Liver (tissue), 9 donors: ENCODE results near the gene ARHGAP10. TPM values are rescaled to one million over a fixed set of nuclear protein-coding genes. Genes with fewer than 3 reads are reported as not detected.

Experiments used
- DNase-seq: peaks from one replicate; pipeline ENCODE4 v3.0.0-alpha.2; 2017; ENCODE audit warnings: low spot score
- H3K27ac ChIP-seq, 2 donors: one replicate each; pipeline ENCODE4 v1.7.0; 2013; ENCODE audit warnings: inconsistent platforms in 2 of 2, low read length in 2 of 2, control low read depth in 1 of 2, low read depth in 1 of 2, mild to moderate bottlenecking in 1 of 2
- H3K27me3 ChIP-seq, 4 donors: one replicate each; pipeline versions ENCODE4 v1.6.1 to v1.7.0; 2013; ENCODE audit warnings: low read length in 3 of 4, inconsistent platforms in 1 of 4, mild to moderate bottlenecking in 1 of 4, moderate library complexity in 1 of 4; ENCODE audit not compliant: control insufficient read depth in 4 of 4, insufficient read depth in 4 of 4
- H3K36me3 ChIP-seq, 4 donors: one replicate each; pipeline versions ENCODE4 v1.6.1 to v1.7.0; 2013; ENCODE audit warnings: low read length in 3 of 4, mild to moderate bottlenecking in 3 of 4, low read depth in 1 of 4, moderate library complexity in 1 of 4; ENCODE audit not compliant: control insufficient read depth in 4 of 4, insufficient read depth in 3 of 4
- H3K4me1 ChIP-seq, 4 donors: one replicate each; pipeline versions ENCODE4 v1.6.1 to v1.7.0; 2013; ENCODE audit warnings: low read length in 3 of 4, mild to moderate bottlenecking in 3 of 4, moderate library complexity in 1 of 4; ENCODE audit not compliant: control insufficient read depth in 4 of 4, insufficient read depth in 4 of 4
- H3K4me3 ChIP-seq, 3 donors: one replicate each; pipeline versions ENCODE4 v1.6.1 to v1.7.0; 2013; ENCODE audit warnings: low read length in 3 of 3, control low read depth in 1 of 3, low read depth in 1 of 3, mild to moderate bottlenecking in 1 of 3
- H3K9ac ChIP-seq, 2 donors: one replicate each; pipeline ENCODE4 v1.7.0; 2013; ENCODE audit warnings: low read length in 2 of 2, mild to moderate bottlenecking in 2 of 2, moderate library complexity in 2 of 2, control low read depth in 1 of 2, low read depth in 1 of 2
- H3K9me3 ChIP-seq, 4 donors: one replicate each; pipeline versions ENCODE4 v1.6.1 to v1.7.0; 2013; ENCODE audit warnings: low read length in 3 of 4; ENCODE audit not compliant: control insufficient read depth in 4 of 4
- EGR1 ChIP-seq, 2 donors: IDR thresholded peaks; 2 replicates each; pipeline ENCODE4 v1.6.1; 2016 to 2018; ENCODE audit warnings: antibody characterized with exemption in 2 of 2, low read depth in 2 of 2
- FOXA1 ChIP-seq: IDR thresholded peaks from 2 replicates; pipeline ENCODE4 v1.6.1; 2016; ENCODE audit warnings: antibody characterized with exemption
- FOXA2 ChIP-seq: IDR thresholded peaks from 2 replicates; pipeline ENCODE4 v1.6.1; 2016; ENCODE audit warnings: antibody characterized with exemption
- GABPA ChIP-seq, 2 donors: IDR thresholded peaks in 1 of 2; conservative IDR thresholded peaks in 1 of 2; 2 replicates each; pipeline ENCODE4 v1.6.1; 2016; ENCODE audit warnings: antibody characterized with exemption in 2 of 2, mild to moderate bottlenecking in 1 of 2, moderate library complexity in 1 of 2
- HNF4A ChIP-seq, 2 donors: conservative IDR thresholded peaks; 2 replicates each; pipeline ENCODE4 v1.6.1; 2016; ENCODE audit warnings: antibody characterized with exemption in 2 of 2, mild to moderate bottlenecking in 2 of 2
- HNF4G ChIP-seq: IDR thresholded peaks from 2 replicates; pipeline ENCODE4 v1.6.1; 2016; ENCODE audit warnings: antibody characterized with exemption
- JUND ChIP-seq, 2 donors: IDR thresholded peaks; 2 replicates each; pipeline ENCODE4 v1.6.1; 2016; ENCODE audit warnings: antibody characterized with exemption in 2 of 2
- NR2F2 ChIP-seq: IDR thresholded peaks from 2 replicates; pipeline ENCODE4 v1.6.1; 2016; ENCODE audit warnings: antibody characterized with exemption
- RAD21 ChIP-seq, 2 donors: IDR thresholded peaks; 2 replicates each; pipeline ENCODE4 v1.6.1; 2016; ENCODE audit warnings: antibody characterized with exemption in 2 of 2, mild to moderate bottlenecking in 2 of 2
- RXRA ChIP-seq, 2 donors: IDR thresholded peaks; 2 replicates each; pipeline ENCODE4 v1.6.1; 2017 to 2018; ENCODE audit warnings: antibody characterized with exemption in 2 of 2, mild to moderate bottlenecking in 1 of 2
- SP1 ChIP-seq: IDR thresholded peaks from 2 replicates; pipeline ENCODE4 v1.6.1; 2018; ENCODE audit warnings: antibody characterized with exemption, mild to moderate bottlenecking
- TAF1 ChIP-seq: conservative IDR thresholded peaks from 2 replicates; pipeline ENCODE4 v1.6.1; 2016; ENCODE audit warnings: antibody characterized with exemption, mild to moderate bottlenecking
- YY1 ChIP-seq: IDR thresholded peaks from 2 replicates; pipeline ENCODE4 v1.6.1; 2016; ENCODE audit warnings: antibody characterized with exemption, mild to moderate bottlenecking
- WGBS: extraction: QIAGEN DNeasy Blood & Tissue Kit; methylation state at CpG from one replicate; pipeline ENCODE4 v1.1.7; 2013; 5-methylcytosine and 5-hydroxymethylcytosine counted together
- polyA plus RNA-seq, 2 donors: library from polyadenylated mRNA; stranded (reverse) in 1 of 2; unstranded in 1 of 2; fragments of 200-250 nt in 1 of 2; fragments of >200 nt in 1 of 2; fragmentation: Nextera tagmentation in 1 of 2; extraction: Ambion mirVana in 1 of 2; gene quantifications; one replicate each; pipeline versions ENCODE4 v1.2.1 to v1.2.3, GENCODE V29; 2013 to 2015
- total RNA-seq, 2 donors: library from RNA; depleted of rRNA; stranded (reverse); fragments of >200 nt; gene quantifications; one replicate each; pipeline ENCODE4 v1.2.3, GENCODE V29; 2014
- TF ChIP-seq, protein P1 (sequence below): IDR thresholded peaks from 2 replicates; pipeline ENCODE4 v1.6.1; 2016; ENCODE audit warnings: antibody characterized with exemption
- TF ChIP-seq, protein P2 (sequence below): IDR thresholded peaks from 2 replicates; pipeline ENCODE4 v1.6.1; 2016; ENCODE audit warnings: antibody characterized with exemption
- TF ChIP-seq, protein P3 (sequence below): fragments of 150-350 bp; IDR thresholded peaks from 2 replicates; pipeline ENCODE4 v1.5.1; 2017; ENCODE audit warnings: improper control_type of control experiment, low read depth, low read length; ENCODE audit not compliant: missing input control
- TF ChIP-seq, protein P4 (sequence below): IDR thresholded peaks from 2 replicates; pipeline ENCODE4 v1.6.1; 2016; ENCODE audit warnings: antibody characterized with exemption
- donor health status: healthy.
- donor health status: healthy.
- donor health status: healthy.
- donor health status: healthy.
- donor health status: healthy.

The ARHGAP10 gene
- total and polyA plus RNA-seq, 4 donors, result 1.5 to 13.0 (median 4.3) TPM

DNA sequence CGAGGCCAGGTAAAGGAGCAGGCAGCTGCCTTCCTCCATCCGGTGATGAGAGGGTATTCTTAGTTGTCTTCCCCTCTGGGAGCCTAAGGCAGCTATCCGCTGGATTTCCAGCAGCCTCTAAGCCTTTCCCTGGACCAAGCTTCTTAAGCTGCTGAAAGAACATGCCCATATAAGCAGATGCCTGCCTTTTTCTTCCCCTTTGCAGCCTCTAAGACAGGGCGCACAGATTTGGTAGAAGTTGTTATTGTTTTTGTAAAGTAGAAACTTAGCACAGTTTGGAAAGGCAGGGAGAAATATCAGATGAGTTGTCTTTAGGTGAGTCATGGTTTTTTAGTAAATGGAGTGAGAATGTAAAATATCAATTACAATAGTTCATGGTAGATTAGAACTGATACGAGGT lies 210.8 kb downstream of the ARHGAP10 start:
- TF ChIP-seq GABPA (IDR thresholded peaks at IDR 0.05 in 1 of 2, conservative IDR thresholded peaks at IDR 0.05 in 1 of 2), result no peak
- no peak for TF ChIP-seq RXRA (IDR thresholded peaks at IDR 0.05)
- no peak for TF ChIP-seq RAD21 (IDR thresholded peaks at IDR 0.05)
- TF ChIP-seq FOXA2, result no peak
- TF ChIP-seq EGR1 (IDR thresholded peaks at IDR 0.05; ENCODE audit: low read depth in 2 of 2), result no peak
- TF ChIP-seq SP1, result no peak
- Histone ChIP-seq H3K9ac (no peak overlapping the region), H3K9me3 (no peaks in the 10 kb centered on the region), H3K27me3 (no peaks in the 10 kb centered on the region), H3K36me3 (no peaks in the 10 kb centered on the region), H3K27ac (no peak overlapping the region), H3K4me3 (no peak overlapping the region), H3K4me1 (peaks cover 0 to 5% (median 2%) of the 10 kb centered on the region in 4 donors)
- WGBS, result 75% methylated on average over 5 of the region's 5 CpGs
- DNase-seq, result no peak

DNA sequence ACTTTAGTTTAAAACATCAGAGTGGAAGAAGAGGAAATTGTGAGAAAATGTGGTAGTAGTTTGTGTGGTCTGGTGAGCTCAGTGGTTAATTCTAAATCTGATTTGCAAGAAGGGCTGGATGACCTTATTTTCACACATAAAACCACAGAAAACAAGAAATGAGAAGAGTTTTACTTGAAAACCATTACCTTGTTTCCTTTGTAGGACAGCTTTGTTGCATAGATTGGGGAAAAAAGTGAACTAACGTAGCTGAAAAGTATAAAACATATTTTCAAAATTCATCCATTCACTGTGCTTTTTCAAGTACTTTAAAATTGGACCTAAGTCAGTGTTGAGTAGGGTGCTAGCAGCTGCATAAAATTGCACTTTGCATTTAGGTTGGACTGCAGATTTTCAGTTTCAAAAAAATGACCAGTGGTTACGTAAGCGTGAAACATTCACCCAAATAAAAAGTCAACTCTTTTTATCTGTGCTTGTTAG lies 211.3 kb downstream of the ARHGAP10 start:
- DNase-seq, result no peak

DNA sequence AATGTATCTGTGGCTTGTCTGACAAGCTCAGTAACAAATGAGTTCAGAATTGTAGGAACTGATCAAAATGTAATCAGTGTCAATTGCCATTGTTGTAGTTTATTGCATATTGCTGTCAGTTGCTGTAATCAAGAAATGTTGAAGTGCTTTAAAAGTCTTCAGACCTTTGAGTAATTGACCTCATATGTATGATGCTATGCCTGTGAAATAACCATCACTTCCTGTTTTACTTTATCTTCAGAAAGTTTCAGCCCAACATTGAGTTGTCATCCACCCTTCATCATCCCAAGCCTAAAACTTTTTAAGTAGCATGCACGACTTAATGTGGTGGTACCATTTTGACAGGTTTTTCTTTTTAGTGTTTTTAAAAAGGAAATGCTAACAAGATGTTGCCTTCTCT lies 212.4 kb downstream of the ARHGAP10 start:
- Histone ChIP-seq H3K4me1 (peaks cover 0 to 5% (median 2%) of the 10 kb centered on the region in 4 donors), H3K9me3 (no peaks in the 10 kb centered on the region), H3K36me3 (no peaks in the 10 kb centered on the region), H3K4me3 (no peak overlapping the region), H3K9ac (no peak overlapping the region), H3K27ac (no peak overlapping the region), H3K27me3 (no peaks in the 10 kb centered on the region)
- WGBS, result 69% methylated on average over 1 of the region's 1 CpG
- no peak for TF ChIP-seq HNF4A (conservative IDR thresholded peaks at IDR 0.05)
- no peak for TF ChIP-seq RAD21 (IDR thresholded peaks at IDR 0.05)
- TF ChIP-seq GABPA (IDR thresholded peaks at IDR 0.05 in 1 of 2, conservative IDR thresholded peaks at IDR 0.05 in 1 of 2), result no peak
- no peak for DNase-seq

More for the DNA sequence above, 211.3 kb downstream of the ARHGAP10 start:
- H3K27me3 ChIP-seq, result no peaks in the 10 kb centered on the region
- no peaks in the 10 kb centered on the region for H3K9me3 ChIP-seq
- H3K36me3 ChIP-seq, result no peaks in the 10 kb centered on the region
- no peak overlapping the region for H3K4me3 ChIP-seq
- no peak overlapping the region for H3K9ac ChIP-seq
- no peak for TF ChIP-seq SP1
- TF ChIP-seq EGR1 (IDR thresholded peaks at IDR 0.05; ENCODE audit: low read depth in 2 of 2), result no peak
- peak; percentile 6 to 8 for TF ChIP-seq HNF4A (conservative IDR thresholded peaks at IDR 0.05)
- no peak for TF ChIP-seq YY1
- peaks cover 0 to 5% (median 2%) of the 10 kb centered on the region in 4 donors for H3K4me1 ChIP-seq
- WGBS, result 75% methylated on average over 3 of the region's 3 CpGs
- no peak overlapping the region for H3K27ac ChIP-seq

DNA sequence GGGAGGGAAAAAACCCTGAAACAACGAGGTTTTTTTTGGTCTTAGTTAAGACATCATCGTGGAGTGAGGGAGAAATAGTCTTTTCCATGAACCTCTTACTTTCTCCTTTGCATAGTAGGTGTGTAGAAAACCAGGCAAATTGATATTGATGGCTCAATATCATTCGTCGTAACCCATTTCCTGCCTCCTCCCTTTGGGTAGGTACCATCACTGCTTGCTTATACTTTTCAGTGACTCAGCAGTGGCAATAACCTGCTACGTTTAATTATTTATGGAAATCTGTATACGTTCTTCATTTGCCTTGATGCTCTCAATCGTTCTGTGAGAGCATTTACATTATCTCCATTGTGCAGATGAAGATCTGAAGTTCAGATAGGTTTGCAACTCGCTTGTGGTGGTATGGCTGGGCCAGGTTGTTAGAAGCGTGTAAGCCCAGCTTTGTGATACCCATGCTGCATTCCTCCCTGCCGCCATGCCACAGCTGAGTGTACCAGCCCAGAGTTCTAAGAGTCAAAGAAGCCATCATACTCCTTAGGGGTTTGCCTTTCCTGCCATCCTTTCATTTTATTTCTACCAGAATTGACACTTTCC lies 212.9 kb downstream of the ARHGAP10 start:
- no peaks in the 10 kb centered on the region for H3K36me3 ChIP-seq
- peaks cover 0 to 5% (median 2%) of the 10 kb centered on the region in 4 donors for H3K4me1 ChIP-seq
- no peak overlapping the region for H3K9ac ChIP-seq
- no peaks in the 10 kb centered on the region for H3K27me3 ChIP-seq
- DNase-seq, result no peak
- H3K4me3 ChIP-seq, result no peak overlapping the region
- H3K27ac ChIP-seq, result no peak overlapping the region
- 88% methylated on average over 10 of the region's 10 CpGs for WGBS
- no peaks in the 10 kb centered on the region for H3K9me3 ChIP-seq
- TF ChIP-seq EGR1 (IDR thresholded peaks at IDR 0.05; ENCODE audit: low read depth in 2 of 2) (no peak), SP1 (no peak), FOXA2 (no peak), HNF4G (no peak), FOXA1 (no peak), NR2F2 (no peak), JUND (IDR thresholded peaks at IDR 0.05) (no peak), RXRA (IDR thresholded peaks at IDR 0.05) (no peak), TAF1 (no peak), RAD21 (IDR thresholded peaks at IDR 0.05) (no peak), YY1 (no peak), GABPA (IDR thresholded peaks at IDR 0.05 in 1 of 2, conservative IDR thresholded peaks at IDR 0.05 in 1 of 2) (no peak)
- TF ChIP-seq, protein P1, sequence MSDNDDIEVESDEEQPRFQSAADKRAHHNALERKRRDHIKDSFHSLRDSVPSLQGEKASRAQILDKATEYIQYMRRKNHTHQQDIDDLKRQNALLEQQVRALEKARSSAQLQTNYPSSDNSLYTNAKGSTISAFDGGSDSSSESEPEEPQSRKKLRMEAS, result no peak
- TF ChIP-seq, protein P2, sequence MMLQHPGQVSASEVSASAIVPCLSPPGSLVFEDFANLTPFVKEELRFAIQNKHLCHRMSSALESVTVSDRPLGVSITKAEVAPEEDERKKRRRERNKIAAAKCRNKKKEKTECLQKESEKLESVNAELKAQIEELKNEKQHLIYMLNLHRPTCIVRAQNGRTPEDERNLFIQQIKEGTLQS, result no peak
- TF ChIP-seq, protein P3, sequence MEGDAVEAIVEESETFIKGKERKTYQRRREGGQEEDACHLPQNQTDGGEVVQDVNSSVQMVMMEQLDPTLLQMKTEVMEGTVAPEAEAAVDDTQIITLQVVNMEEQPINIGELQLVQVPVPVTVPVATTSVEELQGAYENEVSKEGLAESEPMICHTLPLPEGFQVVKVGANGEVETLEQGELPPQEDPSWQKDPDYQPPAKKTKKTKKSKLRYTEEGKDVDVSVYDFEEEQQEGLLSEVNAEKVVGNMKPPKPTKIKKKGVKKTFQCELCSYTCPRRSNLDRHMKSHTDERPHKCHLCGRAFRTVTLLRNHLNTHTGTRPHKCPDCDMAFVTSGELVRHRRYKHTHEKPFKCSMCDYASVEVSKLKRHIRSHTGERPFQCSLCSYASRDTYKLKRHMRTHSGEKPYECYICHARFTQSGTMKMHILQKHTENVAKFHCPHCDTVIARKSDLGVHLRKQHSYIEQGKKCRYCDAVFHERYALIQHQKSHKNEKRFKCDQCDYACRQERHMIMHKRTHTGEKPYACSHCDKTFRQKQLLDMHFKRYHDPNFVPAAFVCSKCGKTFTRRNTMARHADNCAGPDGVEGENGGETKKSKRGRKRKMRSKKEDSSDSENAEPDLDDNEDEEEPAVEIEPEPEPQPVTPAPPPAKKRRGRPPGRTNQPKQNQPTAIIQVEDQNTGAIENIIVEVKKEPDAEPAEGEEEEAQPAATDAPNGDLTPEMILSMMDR, result no peak
- TF ChIP-seq, protein P4, sequence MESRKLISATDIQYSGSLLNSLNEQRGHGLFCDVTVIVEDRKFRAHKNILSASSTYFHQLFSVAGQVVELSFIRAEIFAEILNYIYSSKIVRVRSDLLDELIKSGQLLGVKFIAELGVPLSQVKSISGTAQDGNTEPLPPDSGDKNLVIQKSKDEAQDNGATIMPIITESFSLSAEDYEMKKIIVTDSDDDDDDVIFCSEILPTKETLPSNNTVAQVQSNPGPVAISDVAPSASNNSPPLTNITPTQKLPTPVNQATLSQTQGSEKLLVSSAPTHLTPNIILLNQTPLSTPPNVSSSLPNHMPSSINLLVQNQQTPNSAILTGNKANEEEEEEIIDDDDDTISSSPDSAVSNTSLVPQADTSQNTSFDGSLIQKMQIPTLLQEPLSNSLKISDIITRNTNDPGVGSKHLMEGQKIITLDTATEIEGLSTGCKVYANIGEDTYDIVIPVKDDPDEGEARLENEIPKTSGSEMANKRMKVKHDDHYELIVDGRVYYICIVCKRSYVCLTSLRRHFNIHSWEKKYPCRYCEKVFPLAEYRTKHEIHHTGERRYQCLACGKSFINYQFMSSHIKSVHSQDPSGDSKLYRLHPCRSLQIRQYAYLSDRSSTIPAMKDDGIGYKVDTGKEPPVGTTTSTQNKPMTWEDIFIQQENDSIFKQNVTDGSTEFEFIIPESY, result no peak
